MCF 10A (cell line): ENCODE results near the gene DYNC1H1. TPM values are rescaled to one million over a fixed set of nuclear protein-coding genes. Genes with fewer than 3 reads are reported as not detected.

Experiments used
- total RNA-seq: library from RNA; stranded (reverse); gene quantifications from 2 replicates; pipeline ENCODE4 v1.2.3, GENCODE V29; 2022

Gene DYNC1H1
- total RNA-seq, 1 experiment from 2014 or later: 704 TPM

Other genes starting within 250 kb of the DYNC1H1 start
- gene PPP2R5C, start 202.9 kb upstream of the DYNC1H1 start, total RNA-seq: 118 and 122 TPM in 2 replicates
- gene HSP90AA1, start 122.5 kb downstream of the DYNC1H1 start, total RNA-seq: 277 and 296 TPM in 2 replicates
- 23.8 and 24.8 TPM in 2 replicates for gene WDR20, start 175.3 kb downstream of the DYNC1H1 start, total RNA-seq